Measurements from ENCODE around the gene BID. TPM values are rescaled to one million over a fixed set of nuclear protein-coding genes. Genes with fewer than 3 reads are reported as not detected.

Gene BID
- total RNA-seq, 2 donors from 2014 or later = 13.5 to 18.1 TPM

GRCh38 chr22:17808693-17809403, 34.6 kb upstream of the BID start:
- no peaks in the 10 kb centered on the region for H3K9me3 ChIP-seq
- H3K27ac ChIP-seq = no peak overlapping the region
- H3K4me1 ChIP-seq (ENCODE audit: control insufficient read depth in 1 of 2, low read depth in 2 of 2) = no peaks in the 10 kb centered on the region
- no peak overlapping the region for H3K4me3 ChIP-seq
- TF ChIP-seq CTCF (IDR thresholded peaks at IDR 0.05) = no peak
- no peaks in the 10 kb centered on the region for H3K27me3 ChIP-seq (replicated peaks; ENCODE audit: insufficient read depth)
- ATAC-seq (ENCODE audit: insufficient number of reproducible peaks, low FRiP score, low read depth) (no peak), DNase-seq (ENCODE audit: low spot score) (no peak)
- H3K36me3 ChIP-seq = peaks cover 37% of the 10 kb centered on the region

GRCh38 chr22:17807578-17808410, 33.5 kb upstream of the BID start:
- no peak overlapping the region for H3K27ac ChIP-seq
- peaks cover 37% of the 10 kb centered on the region for H3K36me3 ChIP-seq
- H3K4me1 ChIP-seq (ENCODE audit: control insufficient read depth in 1 of 2, low read depth in 2 of 2) = no peaks in the 10 kb centered on the region
- H3K27me3 ChIP-seq (replicated peaks; ENCODE audit: insufficient read depth) = no peaks in the 10 kb centered on the region
- no peak overlapping the region for H3K4me3 ChIP-seq
- no peak for DNase-seq (ENCODE audit: low spot score)
- H3K9me3 ChIP-seq = no peaks in the 10 kb centered on the region
- no peak for ATAC-seq (ENCODE audit: insufficient number of reproducible peaks, low FRiP score, low read depth)
- TF ChIP-seq CTCF (IDR thresholded peaks at IDR 0.05) = no peak

GRCh38 chr22:17807086-17807485, 32.8 kb upstream of the BID start:
- Histone ChIP-seq H3K9me3 (no peaks in the 10 kb centered on the region), H3K36me3 (peaks cover 37% of the 10 kb centered on the region), H3K27me3 (replicated peaks; ENCODE audit: insufficient read depth) (no peaks in the 10 kb centered on the region), H3K4me3 (no peak overlapping the region), H3K27ac (no peak overlapping the region), H3K4me1 (ENCODE audit: control insufficient read depth in 1 of 2, low read depth in 2 of 2) (no peaks in the 10 kb centered on the region)
- DNase-seq (ENCODE audit: low spot score) (no peak), ATAC-seq (ENCODE audit: insufficient number of reproducible peaks, low FRiP score, low read depth) (no peak)
- TF ChIP-seq CTCF (IDR thresholded peaks at IDR 0.05) = no peak

GRCh38 chr22:17806437-17806836, 32.2 kb upstream of the BID start:
- no peak for DNase-seq (ENCODE audit: low spot score)
- no peaks in the 10 kb centered on the region for H3K27me3 ChIP-seq (replicated peaks; ENCODE audit: insufficient read depth)
- ATAC-seq (ENCODE audit: insufficient number of reproducible peaks, low FRiP score, low read depth) = no peak
- H3K4me1 ChIP-seq (ENCODE audit: control insufficient read depth in 1 of 2, low read depth in 2 of 2) = no peaks in the 10 kb centered on the region
- peaks cover 38% of the 10 kb centered on the region for H3K36me3 ChIP-seq
- no peak for TF ChIP-seq CTCF (IDR thresholded peaks at IDR 0.05)
- no peak overlapping the region for H3K27ac ChIP-seq
- H3K9me3 ChIP-seq = no peaks in the 10 kb centered on the region
- H3K4me3 ChIP-seq = no peak overlapping the region

- no peak for TF ChIP-seq CTCF (IDR thresholded peaks at IDR 0.05)
- H3K4me3 ChIP-seq = no peak overlapping the region
- no peak overlapping the region for H3K27ac ChIP-seq
- DNase-seq (ENCODE audit: low spot score) (no peak), ATAC-seq (ENCODE audit: insufficient number of reproducible peaks, low FRiP score, low read depth) (no peak)
- H3K27me3 ChIP-seq (replicated peaks; ENCODE audit: insufficient read depth) = no peaks in the 10 kb centered on the region
- no peaks in the 10 kb centered on the region for H3K9me3 ChIP-seq
- no peaks in the 10 kb centered on the region for H3K4me1 ChIP-seq (ENCODE audit: control insufficient read depth in 1 of 2, low read depth in 2 of 2)
- peaks cover 32% of the 10 kb centered on the region for H3K36me3 ChIP-seq
These were observed 30.2 kb upstream of the BID start for GRCh38 chr22:17804331-17805080.
